ENCODE results near the gene SLC23A2.

DNA sequence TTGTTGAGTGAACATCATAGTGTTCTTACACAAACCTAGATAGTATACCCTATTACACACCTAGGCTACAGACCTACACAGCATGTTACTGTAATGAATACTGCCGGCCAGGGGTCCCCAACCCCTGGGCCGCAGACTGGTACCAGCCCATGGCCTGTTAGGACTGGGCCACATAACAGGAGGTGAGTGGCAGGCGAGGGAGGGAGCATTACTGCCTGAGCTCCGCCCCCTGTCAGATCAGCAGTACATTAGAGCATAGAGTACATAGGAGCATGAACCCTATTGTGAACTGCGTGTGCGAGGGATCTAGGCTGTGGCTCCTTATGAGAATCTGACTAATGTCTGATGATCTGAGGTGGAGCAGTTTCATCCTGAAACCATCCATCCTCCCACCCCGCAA lies 153.3 kb downstream of the SLC23A2 start:
- TF ChIP-seq EZH2 (IDR thresholded peaks at IDR 0.05; ENCODE audit: insufficient read depth, poor library complexity, severe bottlenecking) (no peak), EZH2phosphoT487 (IDR thresholded peaks at IDR 0.05; ENCODE audit: insufficient read depth, low read depth) (no peak)
